Fibroblast of lung (primary cell): ENCODE results near the gene TWF2. TPM values are rescaled to one million over a fixed set of nuclear protein-coding genes. Genes with fewer than 3 reads are reported as not detected.
"Not testable (repeated sequence)": the region's sequence is repeated elsewhere in the genome, so short reads cannot be mapped to it uniquely, and the experiment has no call there.

Experiments
- DNase-seq, 2 donors: peaks; one replicate each; pipeline versions ENCODE4 v3.0.0 to v3.0.0-alpha.2; 2010; ENCODE audit warnings: low read depth in 2 of 2
- H2AFZ ChIP-seq: 2 replicates; pipeline ENCODE4 v1.5.1; 2012; ENCODE audit warnings: low read length, control low read depth, inconsistent platforms
- H3K27ac ChIP-seq: 2 replicates; pipeline ENCODE4 v1.5.1; 2011; ENCODE audit warnings: low read length, control low read depth; ENCODE audit not compliant: insufficient read depth
- H3K27me3 ChIP-seq: 2 replicates; pipeline ENCODE4 v1.5.1; 2011; ENCODE audit warnings: mild to moderate bottlenecking, low read length; ENCODE audit not compliant: control insufficient read depth, insufficient read depth
- H3K36me3 ChIP-seq: 2 replicates; pipeline ENCODE4 v1.5.1; 2011; ENCODE audit warnings: low read length; ENCODE audit not compliant: control insufficient read depth, insufficient read depth
- H3K4me1 ChIP-seq: 2 replicates; pipeline ENCODE4 v1.5.1; 2011; ENCODE audit warnings: low read length; ENCODE audit not compliant: control insufficient read depth, insufficient read depth; ENCODE audit errors: extremely low read depth
- H3K4me2 ChIP-seq: 2 replicates; pipeline ENCODE4 v1.5.1; 2011; ENCODE audit warnings: low read length, control low read depth; ENCODE audit not compliant: insufficient read depth; ENCODE audit errors: extremely low read depth
- H3K4me3 ChIP-seq, 4 experiments: fragments of 200-600 bp in 1 of 4; sonication (generic) in 1 of 4; replicated peaks in 1 of 4; 2 replicates each; pipeline ENCODE4 v1.5.1; 2011 to 2016; ENCODE audit warnings: low read length in 4 of 4, low read depth in 3 of 4, mild to moderate bottlenecking in 3 of 4, control low read depth in 2 of 4, inconsistent platforms in 1 of 4, mixed read lengths in 1 of 4; ENCODE audit not compliant: insufficient read depth in 1 of 4; ENCODE audit errors: control extremely low read depth in 1 of 4
- H3K79me2 ChIP-seq: 2 replicates; pipeline ENCODE4 v1.5.1; 2012; ENCODE audit warnings: mild to moderate bottlenecking, low read length, inconsistent platforms; ENCODE audit not compliant: control insufficient read depth, insufficient read depth
- H3K9ac ChIP-seq: 2 replicates; pipeline ENCODE4 v1.5.1; 2011; ENCODE audit warnings: mild to moderate bottlenecking, low read length, control low read depth; ENCODE audit not compliant: insufficient read depth
- H3K9me3 ChIP-seq: 2 replicates; pipeline ENCODE4 v1.5.1; 2012; ENCODE audit warnings: low read depth, low read length; ENCODE audit not compliant: control insufficient read depth, insufficient read depth
- H4K20me1 ChIP-seq: 2 replicates; pipeline ENCODE4 v1.5.1; 2011; ENCODE audit warnings: low read length; ENCODE audit not compliant: control insufficient read depth, insufficient read depth; ENCODE audit errors: extremely low read depth
- EZH2 ChIP-seq: IDR thresholded peaks from 2 replicates; pipeline ENCODE4 v1.5.1; 2012; ENCODE audit warnings: low read length, control low read depth, mild to moderate bottlenecking; ENCODE audit errors: missing control alignments
- polyA plus RNA-seq, 2 donors: library from polyadenylated mRNA; depleted of rRNA in 1 of 2; stranded (reverse) in 1 of 2; unstranded in 1 of 2; fragments of >200 nt; gene quantifications; 2 replicates each; pipeline ENCODE4 v1.2.1, GENCODE V29; 2011 to 2012; ENCODE audit warnings: missing spikeins in 1 of 2
- total RNA-seq: library from RNA; depleted of rRNA; stranded (reverse); fragments of >200 nt; gene quantifications from 2 replicates; pipeline ENCODE4 v1.2.1, GENCODE V29; 2014
- TF ChIP-seq, protein P1 (sequence below), 2 donors: IDR thresholded peaks in 1 of 2; conservative IDR thresholded peaks in 1 of 2; 1 replicate in 1 of 2; 2 replicates in 1 of 2; pipeline ENCODE4 v1.5.1; 2011 to 2012; ENCODE audit warnings: low read length in 2 of 2, control low read depth in 1 of 2, inconsistent platforms in 1 of 2, low read depth in 1 of 2, mild to moderate bottlenecking in 1 of 2

The TWF2 gene
- total and polyA plus RNA-seq, 2 donors (not counting 1 experiment from before 2014, with no cell fraction given), result 67.2 to 69.9 TPM

DNA sequence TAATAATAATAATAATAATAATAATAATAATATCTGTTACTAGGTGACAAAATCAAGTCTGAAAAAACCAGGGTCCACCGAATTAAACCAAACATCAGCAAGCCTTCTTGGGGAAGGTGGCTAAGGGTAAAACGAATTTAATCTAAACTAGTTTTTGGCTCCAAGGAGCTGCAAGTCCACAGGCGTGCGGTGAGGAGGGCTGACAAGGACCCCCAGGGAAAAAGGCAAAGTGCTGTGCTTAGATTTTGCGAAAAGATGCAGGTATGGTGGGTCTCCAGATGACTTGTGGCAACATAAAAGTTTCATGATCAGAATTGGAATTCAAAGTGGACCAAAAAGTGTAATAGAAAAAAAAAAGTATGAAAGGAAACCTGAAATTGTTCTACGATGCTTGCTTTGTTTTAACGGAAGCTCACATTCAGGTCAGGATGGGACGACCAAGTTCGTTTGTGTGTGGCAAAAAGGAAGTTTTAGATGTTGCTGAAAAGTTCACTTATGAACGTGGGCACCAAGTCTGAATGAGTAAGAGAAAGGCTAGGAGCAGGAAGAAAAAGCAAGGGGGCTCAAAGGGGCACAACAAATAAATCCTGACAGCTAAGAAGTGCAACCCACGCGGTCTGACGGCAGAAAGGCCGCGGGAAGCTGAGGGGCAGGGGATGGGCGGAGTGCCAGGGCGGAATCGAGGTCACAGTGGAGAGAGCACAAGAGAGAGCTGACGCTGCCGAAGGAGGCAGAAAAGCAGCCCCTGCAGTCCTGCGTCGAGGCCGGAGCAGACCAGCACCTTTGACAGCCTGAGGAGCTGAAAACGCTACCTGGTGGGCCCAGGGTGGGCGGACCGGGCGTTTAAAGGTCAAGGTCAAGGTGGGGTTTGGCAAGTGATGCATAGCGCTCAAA, 38.4 kb upstream of the TWF2 start:
- no peak overlapping the region for H2AFZ ChIP-seq
- H3K4me3 ChIP-seq, result peak overlapping the region; percentile 90 to 96 (median 92)
- peak overlapping the region; percentile 99 for H3K9ac ChIP-seq
- H3K9me3 ChIP-seq, result no peaks in the 10 kb centered on the region
- peaks cover 3% of the 10 kb centered on the region for H4K20me1 ChIP-seq
- H3K36me3 ChIP-seq, result no peaks in the 10 kb centered on the region
- peaks cover 58% of the 10 kb centered on the region for H3K79me2 ChIP-seq
- H3K4me1 ChIP-seq, result peaks cover 5% of the 10 kb centered on the region
- DNase-seq, result peak; percentile 61 to 68
- peak overlapping the region; percentile 97 for H3K4me2 ChIP-seq
- TF ChIP-seq, protein P1, sequence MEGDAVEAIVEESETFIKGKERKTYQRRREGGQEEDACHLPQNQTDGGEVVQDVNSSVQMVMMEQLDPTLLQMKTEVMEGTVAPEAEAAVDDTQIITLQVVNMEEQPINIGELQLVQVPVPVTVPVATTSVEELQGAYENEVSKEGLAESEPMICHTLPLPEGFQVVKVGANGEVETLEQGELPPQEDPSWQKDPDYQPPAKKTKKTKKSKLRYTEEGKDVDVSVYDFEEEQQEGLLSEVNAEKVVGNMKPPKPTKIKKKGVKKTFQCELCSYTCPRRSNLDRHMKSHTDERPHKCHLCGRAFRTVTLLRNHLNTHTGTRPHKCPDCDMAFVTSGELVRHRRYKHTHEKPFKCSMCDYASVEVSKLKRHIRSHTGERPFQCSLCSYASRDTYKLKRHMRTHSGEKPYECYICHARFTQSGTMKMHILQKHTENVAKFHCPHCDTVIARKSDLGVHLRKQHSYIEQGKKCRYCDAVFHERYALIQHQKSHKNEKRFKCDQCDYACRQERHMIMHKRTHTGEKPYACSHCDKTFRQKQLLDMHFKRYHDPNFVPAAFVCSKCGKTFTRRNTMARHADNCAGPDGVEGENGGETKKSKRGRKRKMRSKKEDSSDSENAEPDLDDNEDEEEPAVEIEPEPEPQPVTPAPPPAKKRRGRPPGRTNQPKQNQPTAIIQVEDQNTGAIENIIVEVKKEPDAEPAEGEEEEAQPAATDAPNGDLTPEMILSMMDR (conservative IDR thresholded peaks at IDR 0.05 in 1 of 2, IDR thresholded peaks at IDR 0.05 in 1 of 2; ENCODE audit: low read depth in 1 of 2, low read length in 2 of 2), result no peak
- TF ChIP-seq EZH2, result no peak
- no peaks in the 10 kb centered on the region for H3K27me3 ChIP-seq
- H3K27ac ChIP-seq, result peak overlapping the region; percentile 94

DNA sequence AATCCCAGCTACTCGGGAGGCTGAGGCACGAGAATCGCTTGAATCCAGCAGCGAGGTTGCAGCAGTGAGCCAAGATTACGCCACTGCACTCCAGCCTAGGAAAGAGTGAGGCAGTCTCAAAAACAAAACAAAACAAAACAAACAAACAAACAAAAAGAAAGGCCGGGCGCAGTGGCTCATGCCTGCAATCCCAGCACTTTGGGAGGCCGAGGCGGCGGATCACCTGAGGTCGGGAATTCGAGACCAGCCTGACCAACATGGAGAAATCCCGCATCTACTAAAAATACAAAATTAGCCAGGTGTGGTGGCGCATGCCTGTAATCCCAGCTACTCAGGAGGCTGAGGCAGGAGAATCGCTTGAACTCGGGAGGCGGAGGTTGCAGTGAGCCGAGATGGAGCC, 35.8 kb upstream of the TWF2 start:
- DNase-seq, H3K27ac ChIP-seq, H3K4me2 ChIP-seq, H2AFZ ChIP-seq, H3K36me3 ChIP-seq, H3K9ac ChIP-seq, H3K4me3 ChIP-seq, H4K20me1 ChIP-seq, H3K27me3 ChIP-seq, H3K4me1 ChIP-seq, H3K9me3 ChIP-seq: not testable (repeated sequence)
- H3K79me2 ChIP-seq, result peaks cover 82% of the 10 kb centered on the region

DNA sequence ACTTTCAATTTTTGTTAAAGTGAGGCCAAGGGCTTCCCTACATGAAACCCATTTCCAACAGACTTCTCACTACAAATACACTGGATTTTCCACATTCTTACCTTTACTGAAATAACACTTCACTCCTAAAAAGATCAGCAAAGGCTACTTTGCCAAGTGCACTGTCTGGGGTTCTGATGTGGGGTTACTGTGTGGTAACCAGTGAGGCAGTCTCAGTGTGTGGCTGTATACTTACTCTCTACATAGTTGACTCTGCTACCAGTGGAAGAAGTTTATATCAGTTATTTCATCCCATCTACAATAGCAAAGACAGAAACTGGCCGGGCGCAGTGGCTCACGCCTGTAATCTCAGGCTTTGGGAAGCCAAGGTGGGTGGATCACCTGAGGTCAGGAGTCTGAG, 33.9 kb upstream of the TWF2 start:
- H3K4me1 ChIP-seq, result peaks cover 9% of the 10 kb centered on the region
- no peak overlapping the region for H3K9ac ChIP-seq
- peaks cover 8% of the 10 kb centered on the region for H3K36me3 ChIP-seq
- H2AFZ ChIP-seq, result no peak overlapping the region
- no peak overlapping the region for H3K27ac ChIP-seq
- H3K4me2 ChIP-seq, result no peak overlapping the region
- H3K79me2 ChIP-seq, result peaks cover 95% of the 10 kb centered on the region
- no peak for DNase-seq
- H3K9me3 ChIP-seq, result no peaks in the 10 kb centered on the region
- TF ChIP-seq, protein P1 (conservative IDR thresholded peaks at IDR 0.05 in 1 of 2, IDR thresholded peaks at IDR 0.05 in 1 of 2; ENCODE audit: low read depth in 1 of 2, low read length in 2 of 2), result no peak
- TF ChIP-seq EZH2, result no peak
- H3K4me3 ChIP-seq, result no peak overlapping the region
- no peaks in the 10 kb centered on the region for H3K27me3 ChIP-seq
- peaks cover 5% of the 10 kb centered on the region for H4K20me1 ChIP-seq

DNA sequence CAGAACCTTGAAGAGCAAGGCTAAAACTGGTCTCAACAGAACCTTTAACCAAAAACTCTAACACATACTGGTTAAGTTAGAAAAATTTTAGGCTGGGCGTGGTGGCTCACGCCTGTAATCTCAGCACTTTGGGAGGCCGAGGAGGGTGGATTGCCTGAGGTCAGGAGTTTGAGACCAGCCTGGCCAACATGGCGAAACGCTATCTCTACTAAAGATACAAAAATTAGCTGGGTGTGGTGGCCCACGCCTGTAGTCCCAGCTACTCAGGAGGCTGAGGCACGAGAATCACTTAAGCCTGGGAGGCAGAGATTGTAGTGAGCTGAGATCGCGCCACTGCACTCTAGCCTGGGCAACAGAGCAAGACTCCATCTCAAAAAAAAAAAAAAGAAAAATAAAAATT, 33.2 kb upstream of the TWF2 start:
- H3K27ac ChIP-seq, H3K4me1 ChIP-seq, H3K9me3 ChIP-seq, H3K27me3 ChIP-seq, DNase-seq, H3K4me2 ChIP-seq, H4K20me1 ChIP-seq, H3K4me3 ChIP-seq, H3K9ac ChIP-seq, H2AFZ ChIP-seq, H3K36me3 ChIP-seq: not testable (repeated sequence)
- peaks cover 92% of the 10 kb centered on the region for H3K79me2 ChIP-seq
